NCI-H2196 treated with DMSO at 0.1 percent for 48 hours (cell line): ENCODE measurements around the gene RASA3.
"Not testable (repeated sequence)": the region's sequence is repeated elsewhere in the genome, so short reads cannot be mapped to it uniquely, and the experiment has no call there.

Experiments
- DNase-seq: peaks from one replicate; lab custom pipeline; 2025; ENCODE audit not compliant: unreplicated experiment; lab: John Stamatoyannopoulos, UW

Gene RASA3

DNA sequence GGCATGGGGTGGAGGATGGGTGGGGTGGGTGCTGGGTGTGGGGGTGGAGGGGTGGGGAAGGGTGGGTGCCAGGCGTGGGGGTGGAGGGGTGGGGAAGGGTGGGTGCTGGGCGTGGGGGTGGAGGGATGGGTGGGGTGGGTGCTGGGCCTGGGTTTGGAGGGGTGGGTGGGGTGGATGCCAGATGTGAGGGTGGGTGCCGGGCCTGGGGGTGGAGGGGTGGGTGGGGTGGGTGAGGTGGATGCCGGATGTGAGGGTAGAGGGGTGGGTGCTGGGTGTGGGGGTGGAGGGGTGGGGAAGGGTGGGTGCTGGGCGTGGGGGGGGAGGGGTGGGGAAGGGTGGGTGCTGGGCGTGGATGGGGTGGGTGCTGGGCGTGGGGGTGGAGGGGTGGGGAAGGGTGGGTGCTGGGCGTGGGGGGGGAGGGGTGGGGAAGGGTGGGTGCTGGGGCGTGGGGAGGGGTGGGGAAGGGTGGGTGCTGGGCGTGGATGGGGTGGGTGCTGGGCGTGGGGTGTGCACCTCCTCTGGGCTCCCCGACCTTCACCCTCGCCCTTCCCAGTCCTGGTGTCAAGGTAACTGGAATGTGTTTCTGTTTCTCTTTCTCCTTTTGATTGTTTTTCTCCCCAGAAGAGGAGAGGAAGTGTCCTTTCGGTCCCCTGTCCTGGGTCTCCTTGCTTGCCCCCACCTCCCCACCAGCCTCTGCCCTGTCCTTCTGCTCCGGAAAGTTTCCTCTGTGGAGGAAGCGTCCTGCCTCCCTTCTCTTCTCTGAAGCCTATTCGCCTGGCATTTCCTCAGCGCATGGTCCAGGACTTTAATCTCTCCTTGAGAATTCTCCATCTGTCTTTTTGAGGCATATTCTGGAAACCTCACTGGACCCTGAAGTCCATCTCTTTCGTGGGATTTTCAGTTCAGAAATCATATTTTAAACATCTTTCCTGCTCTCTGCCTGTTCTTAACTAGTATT, 23.8 kb upstream of the RASA3 start:
- DNase-seq = no peak

- no peak for DNase-seq
These were observed 22.9 kb upstream of the RASA3 start for GRCh38 chr13:114155320-114155719.

GRCh38 chr13:114154476-114154875, 22.1 kb upstream of the RASA3 start:
- no peak for DNase-seq

GRCh38 chr13:114153485-114154080, 21.2 kb upstream of the RASA3 start:
- DNase-seq = no peak

GRCh38 chr13:114152831-114153371, 20.5 kb upstream of the RASA3 start:
- DNase-seq = no peak

- no peak for DNase-seq
These were observed 19.8 kb upstream of the RASA3 start for GRCh38 chr13:114152285-114152645.

- peak; percentile 44 for DNase-seq
These were observed 19.3 kb upstream of the RASA3 start for GRCh38 chr13:114151565-114152284.

GRCh38 chr13:114151031-114151430, 18.6 kb upstream of the RASA3 start:
- no peak for DNase-seq

- DNase-seq = peak; percentile 35
These were observed 17.6 kb upstream of the RASA3 start for GRCh38 chr13:114149774-114150740.

DNA sequence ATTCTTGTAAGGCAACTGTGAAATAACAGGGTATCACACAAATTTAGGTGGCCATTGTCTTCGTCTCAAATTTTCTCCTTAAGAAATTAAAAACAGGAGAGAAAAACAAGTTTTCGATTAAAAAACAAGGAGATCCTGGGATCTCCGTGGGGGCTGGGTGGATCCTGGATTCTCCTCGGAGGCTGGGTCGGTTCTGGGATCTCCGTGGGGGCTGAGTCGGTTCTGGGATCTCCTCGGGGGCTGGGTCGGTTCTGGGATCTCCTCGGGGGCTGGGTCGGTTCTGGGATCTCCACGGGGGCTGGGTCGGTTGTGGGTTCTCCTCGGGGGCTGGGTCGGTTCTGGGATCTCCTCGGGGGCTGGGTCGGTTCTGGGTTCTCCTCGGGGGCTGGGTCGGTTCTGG, 16.5 kb upstream of the RASA3 start:
- not testable (repeated sequence) for DNase-seq

- DNase-seq = no peak
These were observed 16.1 kb upstream of the RASA3 start for GRCh38 chr13:114148521-114148855.

DNA sequence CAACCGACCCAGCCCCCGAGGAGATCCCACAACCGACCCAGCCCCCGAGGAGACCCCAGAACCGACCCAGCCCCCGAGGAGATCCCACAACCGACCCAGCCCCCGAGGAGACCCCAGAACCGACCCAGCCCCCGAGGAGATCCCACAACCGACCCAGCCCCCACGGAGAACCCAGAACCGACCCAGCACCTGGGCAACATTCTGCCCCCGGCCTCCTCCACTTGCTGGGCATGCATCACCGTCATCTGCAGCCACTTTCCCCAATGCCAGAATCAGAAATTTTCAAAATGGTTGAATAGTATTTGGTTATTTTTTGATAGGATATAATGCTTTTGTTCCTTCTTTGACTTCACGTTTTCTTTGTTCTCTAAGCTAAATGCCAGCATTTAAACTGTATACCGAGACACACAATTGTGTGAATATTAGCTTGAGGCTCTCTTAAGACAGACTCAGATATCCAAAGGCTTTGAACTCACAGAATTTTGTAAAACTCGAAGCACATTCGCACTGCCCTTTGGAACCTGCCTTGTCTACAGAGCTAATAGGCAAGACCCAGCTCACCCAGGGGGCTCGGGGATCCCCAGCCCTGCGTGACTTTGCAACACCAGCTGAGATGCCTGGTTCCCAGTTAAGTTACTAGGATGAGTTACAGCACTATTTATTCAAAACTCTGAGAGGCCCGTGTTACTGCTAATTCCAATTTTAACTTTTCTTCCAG, 15.5 kb upstream of the RASA3 start:
- DNase-seq = no peak

DNA sequence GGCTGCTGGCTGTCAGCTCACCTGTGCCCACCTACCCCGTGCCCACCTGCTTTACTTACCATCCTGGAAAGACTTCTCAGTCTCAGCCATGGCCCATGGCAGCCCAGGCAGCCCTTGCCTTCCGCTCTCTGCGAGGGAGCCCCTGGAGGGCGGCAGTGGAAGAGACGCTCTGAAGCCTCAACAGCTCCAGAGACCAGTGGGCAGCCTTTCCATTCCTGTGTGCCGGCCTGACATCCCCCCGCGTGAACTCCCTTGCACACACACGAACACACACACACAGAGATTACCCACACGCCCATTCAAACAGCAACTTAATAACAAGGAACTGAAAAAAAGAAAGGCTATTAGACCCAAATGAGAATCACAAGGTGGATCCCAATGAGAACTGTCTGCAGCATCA, 14.2 kb upstream of the RASA3 start:
- DNase-seq = no peak

- DNase-seq = no peak
These were observed 13.8 kb upstream of the RASA3 start for GRCh38 chr13:114146173-114146572.

GRCh38 chr13:114145722-114146121, 13.3 kb upstream of the RASA3 start:
- no peak for DNase-seq

DNA sequence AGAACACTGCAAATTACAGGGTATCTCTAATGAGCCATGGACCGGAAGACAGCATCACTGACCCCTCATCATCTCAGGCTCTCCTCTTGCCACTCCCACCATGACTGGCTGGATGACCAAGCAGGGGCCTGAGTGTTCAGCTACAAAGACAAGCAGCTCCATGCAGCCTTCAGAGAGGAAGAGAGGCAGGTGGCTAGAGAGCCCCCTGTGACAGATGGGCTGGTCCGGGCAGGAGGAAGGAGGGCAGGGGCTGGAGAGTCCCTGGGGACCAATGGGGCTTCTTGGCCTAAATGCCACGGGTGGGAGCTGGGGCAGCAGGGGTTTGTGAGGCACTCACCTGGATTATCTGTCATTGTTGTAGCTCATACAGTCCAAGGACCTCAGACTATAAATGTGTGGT, 12.8 kb upstream of the RASA3 start:
- no peak for DNase-seq

DNA sequence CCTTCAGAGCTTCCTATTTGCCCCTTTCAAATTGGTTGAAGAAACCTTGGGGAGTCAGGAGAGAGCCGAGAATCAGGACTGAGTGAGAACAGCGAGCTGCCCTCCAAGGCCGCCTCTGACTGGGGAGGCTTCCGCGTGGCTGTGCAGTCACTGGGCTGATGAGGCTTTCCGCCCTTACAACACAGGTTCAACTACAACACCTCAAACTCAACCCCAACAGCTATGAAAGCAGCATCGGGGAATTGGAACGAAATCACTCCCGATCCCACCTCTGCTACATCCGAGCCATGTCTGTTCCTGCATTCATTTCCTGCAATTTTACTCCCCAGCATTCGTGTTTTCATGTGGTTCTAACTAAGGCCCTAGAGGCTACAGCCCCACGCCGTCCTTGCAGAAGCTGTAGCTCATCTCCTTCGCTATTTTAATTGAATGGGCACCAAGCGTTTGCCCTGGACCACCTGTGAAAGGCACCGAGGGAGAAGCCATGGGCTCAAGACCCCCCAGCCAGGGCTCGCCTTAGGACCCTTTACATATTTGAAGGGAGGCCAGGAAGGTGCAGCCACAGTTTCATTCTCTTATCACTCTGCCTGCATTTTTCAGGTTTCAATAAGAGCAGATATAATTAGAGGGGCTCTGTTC, 12.3 kb upstream of the RASA3 start:
- no peak for DNase-seq

- no peak for DNase-seq
These were observed 11.6 kb upstream of the RASA3 start for GRCh38 chr13:114143806-114144605.
